ENCODE results near the gene TOGARAM2. TPM values are rescaled to one million over a fixed set of nuclear protein-coding genes. Genes with fewer than 3 reads are reported as not detected.

Gene TOGARAM2
- total RNA-seq, 6 experiments from 2014 or later: not detected

DNA sequence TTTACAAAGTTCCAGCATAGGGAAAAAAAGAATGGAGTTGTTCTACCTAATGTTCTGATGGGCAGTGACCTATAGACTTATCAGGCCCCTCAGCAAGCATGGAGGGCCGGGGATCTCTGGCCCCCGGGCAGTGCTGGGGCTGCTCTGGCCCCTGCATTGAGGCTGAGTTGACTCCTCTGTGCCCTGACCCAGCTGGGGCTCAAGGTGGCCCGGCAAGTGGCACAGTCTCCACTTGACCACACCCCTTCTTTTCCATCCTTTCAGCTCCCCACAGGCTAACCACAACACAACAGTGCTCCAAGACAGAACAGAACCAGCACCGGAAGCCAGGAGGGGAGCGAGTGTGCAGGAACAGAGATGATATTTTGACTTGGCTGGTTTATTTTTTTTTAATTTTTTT, 19.9 kb downstream of the TOGARAM2 start:
- H3K27me3 Mint-ChIP-seq (ENCODE audit: insufficient read depth): peaks cover 3% of the 10 kb centered on the region
- no peaks in the 10 kb centered on the region for H3K36me3 Mint-ChIP-seq (ENCODE audit: low read depth)
- TF ChIP-seq, protein P1, sequence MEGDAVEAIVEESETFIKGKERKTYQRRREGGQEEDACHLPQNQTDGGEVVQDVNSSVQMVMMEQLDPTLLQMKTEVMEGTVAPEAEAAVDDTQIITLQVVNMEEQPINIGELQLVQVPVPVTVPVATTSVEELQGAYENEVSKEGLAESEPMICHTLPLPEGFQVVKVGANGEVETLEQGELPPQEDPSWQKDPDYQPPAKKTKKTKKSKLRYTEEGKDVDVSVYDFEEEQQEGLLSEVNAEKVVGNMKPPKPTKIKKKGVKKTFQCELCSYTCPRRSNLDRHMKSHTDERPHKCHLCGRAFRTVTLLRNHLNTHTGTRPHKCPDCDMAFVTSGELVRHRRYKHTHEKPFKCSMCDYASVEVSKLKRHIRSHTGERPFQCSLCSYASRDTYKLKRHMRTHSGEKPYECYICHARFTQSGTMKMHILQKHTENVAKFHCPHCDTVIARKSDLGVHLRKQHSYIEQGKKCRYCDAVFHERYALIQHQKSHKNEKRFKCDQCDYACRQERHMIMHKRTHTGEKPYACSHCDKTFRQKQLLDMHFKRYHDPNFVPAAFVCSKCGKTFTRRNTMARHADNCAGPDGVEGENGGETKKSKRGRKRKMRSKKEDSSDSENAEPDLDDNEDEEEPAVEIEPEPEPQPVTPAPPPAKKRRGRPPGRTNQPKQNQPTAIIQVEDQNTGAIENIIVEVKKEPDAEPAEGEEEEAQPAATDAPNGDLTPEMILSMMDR (IDR thresholded peaks at IDR 0.05): no peak
- no peak overlapping the region for H3K27ac Mint-ChIP-seq
- H3K4me1 Mint-ChIP-seq (ENCODE audit: low read depth): peaks cover 17% of the 10 kb centered on the region
- no peak for DNase-seq
- no peaks in the 10 kb centered on the region for H3K9me3 Mint-ChIP-seq
- H3K4me3 Mint-ChIP-seq: no peak overlapping the region

DNA sequence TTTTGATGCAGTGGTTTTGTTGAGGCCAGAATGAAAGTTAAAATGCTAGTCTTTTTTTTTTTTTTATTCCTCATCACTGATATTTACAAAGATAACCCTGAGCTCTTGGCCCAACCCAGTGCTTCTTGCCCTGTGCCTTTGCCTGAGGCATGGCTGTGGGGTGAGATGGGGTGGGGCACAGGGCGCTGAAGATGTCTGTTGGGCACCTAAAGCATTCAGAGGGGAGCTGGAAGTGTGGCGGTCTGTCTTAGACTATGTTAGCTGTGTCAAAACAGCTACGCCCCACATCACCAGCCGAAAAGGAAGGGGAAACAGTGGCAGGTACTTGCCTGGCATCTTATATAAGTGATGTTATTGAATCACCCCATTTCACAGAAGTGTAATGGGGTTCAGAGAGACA, 20.7 kb downstream of the TOGARAM2 start:
- no peaks in the 10 kb centered on the region for H3K9me3 Mint-ChIP-seq

DNA sequence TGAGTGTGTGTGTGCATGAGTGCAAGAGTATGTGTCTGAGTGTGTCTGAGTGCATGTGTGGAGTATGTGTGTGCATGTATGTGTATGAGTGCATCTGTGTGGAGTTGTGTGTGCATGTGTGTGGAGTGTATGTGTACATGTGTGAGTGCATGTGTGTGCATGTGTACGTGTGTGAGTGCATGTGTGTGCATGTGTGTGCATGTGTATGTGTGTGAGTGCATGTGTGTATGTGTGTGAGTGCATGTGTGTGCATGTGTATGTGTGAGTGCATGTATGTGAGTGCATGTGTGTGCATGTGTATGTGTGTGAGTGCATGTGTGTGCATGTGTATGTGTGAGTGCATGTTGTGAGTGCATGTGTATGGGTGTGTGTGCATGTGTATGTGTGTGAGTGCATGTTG, 23.7 kb downstream of the TOGARAM2 start:
- no peaks in the 10 kb centered on the region for H3K9me3 Mint-ChIP-seq
- no peak for DNase-seq
- no peak overlapping the region for H3K4me3 Mint-ChIP-seq
- TF ChIP-seq, protein P1 (IDR thresholded peaks at IDR 0.05): no peak
- H3K27me3 Mint-ChIP-seq (ENCODE audit: insufficient read depth): no peaks in the 10 kb centered on the region; the same call in none of the 2 replicates
- H3K4me1 Mint-ChIP-seq (ENCODE audit: low read depth): no peaks in the 10 kb centered on the region
- H3K36me3 Mint-ChIP-seq (ENCODE audit: low read depth): no peaks in the 10 kb centered on the region
- H3K27ac Mint-ChIP-seq: no peak overlapping the region

More for the DNA sequence above, 20.7 kb downstream of the TOGARAM2 start:
- no peak for DNase-seq
- Mint-ChIP-seq H3K36me3 (ENCODE audit: low read depth) (no peaks in the 10 kb centered on the region), H3K4me3 (no peak overlapping the region), H3K27me3 (ENCODE audit: insufficient read depth) (peaks cover 3% of the 10 kb centered on the region), H3K4me1 (ENCODE audit: low read depth) (peaks cover 9% of the 10 kb centered on the region), H3K27ac (no peak overlapping the region)
- TF ChIP-seq, protein P1 (IDR thresholded peaks at IDR 0.05): no peak

DNA sequence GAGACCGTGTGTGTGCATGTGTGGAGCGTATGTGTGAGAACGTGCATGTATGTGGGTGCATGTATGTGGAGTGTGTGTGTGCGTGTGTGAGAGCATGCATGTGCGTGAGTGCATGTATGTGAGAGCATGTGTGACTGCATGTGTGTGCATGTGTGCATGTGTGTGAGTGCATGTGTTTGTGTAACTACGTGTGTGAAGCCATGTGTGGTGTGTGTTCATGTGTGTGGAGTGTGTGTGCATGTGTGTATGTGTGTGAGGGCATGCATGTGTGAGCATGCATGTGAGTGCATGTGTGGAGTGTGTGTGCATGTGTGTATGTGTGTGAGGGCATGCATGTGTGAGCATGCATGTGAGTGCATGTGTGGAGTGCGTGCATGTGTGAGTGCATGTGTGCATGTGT, 24.2 kb downstream of the TOGARAM2 start:
- Mint-ChIP-seq H3K27ac (no peak overlapping the region), H3K9me3 (no peaks in the 10 kb centered on the region), H3K27me3 (ENCODE audit: insufficient read depth) (no peaks in the 10 kb centered on the region; the same call in none of the 2 replicates), H3K4me1 (ENCODE audit: low read depth) (no peaks in the 10 kb centered on the region), H3K4me3 (no peak overlapping the region), H3K36me3 (ENCODE audit: low read depth) (no peaks in the 10 kb centered on the region)
- no peak for DNase-seq
- TF ChIP-seq, protein P1 (IDR thresholded peaks at IDR 0.05): no peak

DNA sequence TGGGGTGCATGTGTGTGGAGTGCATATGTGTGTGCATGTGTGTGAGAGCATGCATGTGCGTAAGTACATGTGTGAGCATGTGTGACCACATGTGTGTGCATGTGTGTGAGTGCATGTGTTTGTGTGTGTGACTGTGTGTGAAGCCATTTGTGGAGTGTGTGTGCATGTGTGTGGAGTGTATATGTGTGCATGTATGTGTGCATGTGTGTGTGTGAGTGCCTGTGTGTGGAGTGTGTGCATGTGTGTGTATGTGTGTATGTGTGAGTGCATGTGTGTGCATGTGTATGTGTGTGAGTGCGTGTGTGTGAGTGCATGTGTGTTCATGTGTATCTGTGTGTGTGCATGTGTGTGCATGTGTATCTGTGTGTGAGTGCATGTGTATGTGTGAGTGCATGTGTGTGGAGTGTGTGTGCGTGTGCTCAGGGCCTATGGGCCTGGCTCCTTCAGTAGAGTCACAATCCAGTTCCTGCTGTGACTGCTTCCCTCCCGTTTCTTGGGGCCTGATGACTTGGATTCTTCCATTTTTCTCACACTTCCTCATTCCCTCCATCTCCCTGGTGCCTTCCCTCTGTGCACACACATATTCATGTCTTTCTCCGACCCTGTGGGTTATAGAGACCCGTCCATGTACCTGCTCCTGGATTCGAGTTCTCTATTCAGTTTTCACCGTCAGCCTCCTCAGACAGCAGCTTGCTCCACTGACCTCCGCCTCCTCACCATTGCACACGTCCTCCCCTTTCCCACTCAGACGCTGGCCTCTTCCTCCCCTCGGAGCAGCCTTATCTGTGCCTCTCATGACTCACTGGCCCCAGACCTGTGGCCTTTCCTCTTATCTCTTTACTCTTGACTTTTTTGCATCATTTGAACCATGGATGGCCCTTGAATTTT, 25.2 kb downstream of the TOGARAM2 start:
- Mint-ChIP-seq H3K9me3 (no peaks in the 10 kb centered on the region), H3K4me3 (no peak overlapping the region), H3K27ac (no peak overlapping the region), H3K36me3 (ENCODE audit: low read depth) (no peaks in the 10 kb centered on the region), H3K27me3 (ENCODE audit: insufficient read depth) (peaks cover 1% of the 10 kb centered on the region), H3K4me1 (ENCODE audit: low read depth) (0 out of 2 replicates have a peak, but pooled peaks cover 2% of the 10 kb centered on the region)
- TF ChIP-seq, protein P1 (IDR thresholded peaks at IDR 0.05): no peak
- DNase-seq: no peak

All from HFFc6 (cell line).